Kidney tubule cell (primary cell): Measurements from ENCODE around the gene ARHGAP30.
A peak's percentile ranks its signal among the peaks of the same experiment; 100 is the strongest.
"Not testable (repeated sequence)": the region's sequence is repeated elsewhere in the genome, so short reads cannot be mapped to it uniquely, and the experiment has no call there.

Source experiments
- DNase-seq: peaks from one replicate; pipeline ENCODE4 v3.0.0-alpha.2; 2018; ENCODE audit warnings: low spot score

Gene ARHGAP30

DNA sequence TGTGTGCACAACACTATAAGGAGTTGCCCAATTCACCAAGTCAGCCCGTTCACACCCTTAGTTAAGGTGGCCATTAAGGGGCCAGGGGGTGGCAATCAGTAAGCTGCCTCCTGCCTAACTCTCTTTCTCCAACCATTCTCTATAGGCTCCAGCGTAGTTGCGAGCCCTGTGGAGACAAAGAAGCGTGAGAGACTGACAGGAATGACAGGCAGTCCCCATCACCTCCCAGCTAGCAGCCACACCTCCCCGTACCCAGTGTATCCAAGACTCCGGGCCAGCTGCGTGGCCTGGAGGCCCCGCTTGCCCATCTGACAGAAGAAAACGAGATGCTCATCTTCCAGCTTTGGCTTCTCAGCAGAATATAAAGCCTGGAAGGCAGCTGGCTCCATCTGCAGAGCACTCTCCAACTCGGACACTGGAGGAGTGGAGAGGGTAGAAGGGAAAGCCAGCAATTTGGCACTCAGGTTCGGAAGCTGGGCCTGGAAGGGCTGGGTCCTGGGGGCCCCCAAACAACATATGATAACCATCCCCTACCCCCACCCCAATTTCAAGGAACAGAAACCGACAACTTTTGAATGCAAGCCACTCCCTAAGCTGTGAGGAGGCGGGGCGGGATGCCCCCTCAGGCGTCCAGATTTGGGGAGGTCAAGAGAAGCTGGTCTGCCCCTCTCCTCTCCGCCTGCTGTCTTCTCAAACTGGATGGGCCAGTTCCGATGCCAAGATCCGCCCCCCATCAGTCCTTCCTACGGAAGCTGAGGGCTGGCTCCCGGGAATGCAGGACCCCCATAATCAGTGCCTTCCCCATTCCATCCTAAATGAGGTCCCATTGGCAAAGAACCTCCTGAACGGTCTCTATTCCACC lies 31.8 kb downstream of the ARHGAP30 start:
- no peak for DNase-seq

- DNase-seq: no peak
Measured at GRCh38 chr1:161033751-161034150, 35.9 kb downstream of the ARHGAP30 start.

DNA sequence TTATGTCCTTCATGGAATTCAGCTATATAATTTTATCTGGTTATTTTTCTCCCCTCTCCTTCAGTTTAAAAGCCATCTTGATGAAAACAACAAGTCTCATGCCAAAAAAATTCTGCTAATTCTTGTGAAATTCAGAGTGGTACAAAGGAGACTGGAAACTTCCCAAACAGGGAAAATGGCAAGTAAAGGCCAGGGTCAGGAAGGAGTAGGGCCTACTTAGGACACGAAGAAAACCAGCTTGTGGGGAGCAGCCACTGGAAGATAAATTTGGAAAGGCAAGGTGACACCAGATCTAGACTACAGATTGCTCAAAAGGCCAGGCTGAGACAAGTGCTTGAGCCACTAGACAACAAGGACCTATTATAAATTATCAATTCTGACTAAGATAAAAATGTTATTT lies 37.3 kb downstream of the ARHGAP30 start:
- DNase-seq: no peak

DNA sequence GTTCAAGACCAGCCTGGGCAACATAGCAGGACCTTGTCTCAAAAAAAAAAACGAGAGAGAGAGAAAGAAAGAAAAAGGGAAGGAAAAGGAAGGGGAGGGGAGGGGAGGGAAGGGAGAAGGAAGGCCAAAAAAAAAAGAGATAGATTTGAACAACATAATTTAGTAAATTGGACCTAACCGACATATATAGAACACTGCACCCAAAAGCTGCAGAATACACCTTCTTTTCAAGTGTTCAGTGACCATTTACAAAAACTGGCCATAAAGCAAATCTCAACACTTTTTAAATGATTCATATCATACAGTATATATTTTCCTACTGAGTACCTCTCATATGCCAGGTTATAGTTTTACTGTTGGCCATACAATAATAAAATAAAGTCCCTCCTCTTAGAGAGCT lies 37.8 kb downstream of the ARHGAP30 start:
- no peak for DNase-seq

GRCh38 chr1:161029466-161029865 lies 40.2 kb downstream of the ARHGAP30 start:
- DNase-seq: not testable (repeated sequence)

- not testable (repeated sequence) for DNase-seq
Measured at GRCh38 chr1:161026954-161027353, 42.7 kb downstream of the ARHGAP30 start.

GRCh38 chr1:161022432-161022831 lies 47.3 kb downstream of the ARHGAP30 start:
- DNase-seq: not testable (repeated sequence)

DNA sequence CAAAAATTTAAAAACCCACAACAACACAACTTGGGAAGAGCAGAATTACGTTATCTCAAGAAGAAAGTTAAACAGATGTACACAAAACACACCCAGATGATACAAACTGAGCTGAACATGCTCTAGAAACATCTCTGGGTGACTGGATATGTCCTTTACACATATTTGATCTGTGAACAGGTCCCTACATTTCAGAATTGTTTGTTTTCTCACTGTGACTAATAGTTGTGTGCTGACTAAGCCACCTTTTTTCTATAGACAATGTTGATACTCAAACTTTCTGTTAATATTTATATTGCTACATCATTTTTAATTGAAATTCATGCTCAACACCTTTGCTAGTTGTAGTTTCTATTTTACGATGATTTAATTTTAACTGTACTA lies 47.7 kb downstream of the ARHGAP30 start:
- peak; percentile 66 for DNase-seq

DNA sequence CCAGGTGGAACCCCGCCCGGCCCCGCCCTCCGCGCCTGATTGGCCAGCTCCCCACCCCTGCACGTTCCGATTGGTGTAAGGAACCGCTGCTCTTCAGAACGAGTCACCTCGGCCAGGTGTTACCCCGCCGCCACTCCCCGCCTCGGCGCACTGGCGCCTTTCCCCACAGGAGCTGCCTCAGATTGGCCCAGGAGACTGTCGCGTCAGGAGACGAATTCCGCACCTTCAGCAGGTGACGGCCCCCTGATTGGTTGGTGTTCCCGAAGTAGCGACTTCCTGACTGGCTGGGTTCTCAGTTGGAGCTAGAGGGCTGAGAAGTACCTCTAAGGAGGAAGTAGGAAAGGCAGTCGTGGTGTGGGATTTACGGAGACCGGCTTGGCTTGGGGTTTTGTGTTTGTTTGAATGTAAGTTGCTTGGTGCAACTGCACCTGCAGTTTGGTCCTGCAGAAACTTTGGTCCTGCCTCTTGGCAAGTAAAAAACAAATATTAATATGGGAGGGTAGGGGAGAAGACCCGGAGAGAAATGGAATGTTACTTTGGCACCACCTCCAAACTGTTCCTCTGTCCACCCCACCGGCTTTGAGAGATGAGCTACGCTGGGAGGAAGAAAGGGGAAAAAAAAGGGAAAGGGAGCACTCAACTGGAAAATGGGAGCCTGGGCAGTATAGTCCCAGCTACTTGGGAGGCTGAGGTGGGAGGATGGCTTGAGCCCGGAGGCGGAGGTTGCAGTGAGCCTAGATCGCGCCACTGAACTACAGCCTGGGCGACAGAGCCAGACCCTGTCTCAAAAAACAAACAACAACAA lies 48.3 kb downstream of the ARHGAP30 start:
- peak; percentile 99 for DNase-seq

- DNase-seq: peak; percentile 80
Measured at GRCh38 chr1:161020509-161021164, 49.1 kb downstream of the ARHGAP30 start, which contains the start of gene F11R. F11R (minus strand) TSS chr1:161021152; CDS start chr1:161021073, 79 bp downstream.

GRCh38 chr1:161019751-161020495 lies 49.8 kb downstream of the ARHGAP30 start:
- DNase-seq: peak; percentile 51

DNA sequence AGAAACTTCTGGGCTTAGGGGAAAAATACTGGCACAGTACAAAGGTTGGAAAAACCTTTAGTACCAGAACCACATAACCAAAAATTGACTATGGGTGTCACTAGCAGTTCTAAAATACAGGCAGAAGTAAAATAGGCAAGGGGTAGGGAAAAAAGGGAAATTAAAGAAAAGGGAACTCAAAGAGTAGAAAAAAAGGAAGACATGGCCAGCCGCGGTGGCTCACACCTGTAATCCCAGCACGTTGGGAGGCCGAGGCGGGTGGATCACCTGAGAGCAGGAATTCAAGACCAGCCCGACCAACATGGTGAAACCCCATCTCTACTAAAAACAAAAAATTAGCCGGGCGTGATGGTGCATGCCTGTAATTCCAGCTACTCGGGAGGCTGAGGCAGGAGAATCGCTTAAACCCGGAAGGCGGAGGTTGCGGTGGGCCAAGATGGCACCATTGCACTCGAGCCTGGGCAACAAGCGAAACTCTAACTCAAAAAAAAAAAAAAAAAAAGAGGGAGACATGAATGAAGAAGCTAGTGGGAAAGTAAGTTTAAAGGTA lies 50.5 kb downstream of the ARHGAP30 start:
- not testable (repeated sequence) for DNase-seq

DNA sequence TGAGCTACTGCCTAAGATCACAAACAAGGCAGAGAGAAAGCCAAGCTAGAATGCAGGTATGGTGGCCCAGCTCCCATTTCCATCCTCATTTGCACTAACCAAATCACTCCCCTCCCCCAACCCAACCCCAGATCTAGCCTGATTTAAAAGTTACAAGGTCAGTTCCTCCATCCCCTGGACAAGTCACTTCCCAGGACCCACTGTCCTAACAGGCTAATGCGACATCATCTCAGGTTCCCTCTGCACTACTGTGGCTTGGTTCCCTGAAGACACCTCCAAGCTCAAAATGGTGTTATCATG lies 51.1 kb downstream of the ARHGAP30 start:
- DNase-seq: no peak

DNA sequence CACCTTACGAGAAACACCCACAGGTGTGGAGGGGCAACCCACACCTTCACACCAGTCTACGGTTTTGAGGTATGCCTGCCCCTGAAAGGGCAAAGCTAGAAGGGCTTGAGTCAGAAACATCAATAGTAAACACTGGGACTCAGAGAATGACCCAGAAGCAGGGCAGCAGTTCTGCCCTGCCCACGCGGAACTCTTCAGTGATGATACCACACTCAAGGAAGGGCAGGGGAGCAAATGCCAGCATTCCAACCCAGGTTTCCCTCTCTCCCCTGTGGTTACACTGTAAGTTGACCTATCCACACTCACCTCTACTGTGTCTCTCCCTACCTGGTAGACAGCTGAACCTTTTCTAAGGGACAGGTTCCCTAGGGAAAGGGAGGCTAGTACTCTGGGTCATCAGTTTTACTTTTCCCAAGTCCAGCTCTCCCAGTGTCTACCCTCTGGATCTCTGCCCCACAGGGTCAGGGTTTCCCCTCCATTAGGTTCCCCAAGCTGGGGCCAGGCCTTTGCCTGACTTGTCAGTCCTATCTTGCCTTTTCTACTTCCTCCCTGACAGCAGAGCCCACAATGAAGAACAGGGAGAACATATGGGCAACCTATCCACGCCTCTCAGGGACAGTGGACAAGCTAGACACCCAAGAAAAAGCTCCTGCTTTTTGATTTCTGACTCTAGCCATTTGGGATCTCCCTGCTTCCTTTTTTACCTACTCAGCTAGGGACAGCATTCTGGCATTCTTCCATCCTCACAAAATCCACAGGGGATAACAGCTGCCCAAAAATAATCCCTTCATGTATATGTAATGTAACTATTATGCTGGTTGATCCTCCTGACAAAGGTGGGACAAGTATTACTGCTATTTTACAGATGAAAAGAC lies 51.7 kb downstream of the ARHGAP30 start:
- peak; percentile 52 for DNase-seq

- not testable (repeated sequence) for DNase-seq
Measured at GRCh38 chr1:161017181-161017580, 52.5 kb downstream of the ARHGAP30 start.

GRCh38 chr1:161016683-161017082 lies 53.0 kb downstream of the ARHGAP30 start:
- DNase-seq: peak; percentile 77

- DNase-seq: peak; percentile 84
Measured at GRCh38 chr1:161013488-161014230, 56.0 kb downstream of the ARHGAP30 start.

- DNase-seq: peak; percentile 30
Measured at GRCh38 chr1:161013131-161013487, 56.6 kb downstream of the ARHGAP30 start.

DNA sequence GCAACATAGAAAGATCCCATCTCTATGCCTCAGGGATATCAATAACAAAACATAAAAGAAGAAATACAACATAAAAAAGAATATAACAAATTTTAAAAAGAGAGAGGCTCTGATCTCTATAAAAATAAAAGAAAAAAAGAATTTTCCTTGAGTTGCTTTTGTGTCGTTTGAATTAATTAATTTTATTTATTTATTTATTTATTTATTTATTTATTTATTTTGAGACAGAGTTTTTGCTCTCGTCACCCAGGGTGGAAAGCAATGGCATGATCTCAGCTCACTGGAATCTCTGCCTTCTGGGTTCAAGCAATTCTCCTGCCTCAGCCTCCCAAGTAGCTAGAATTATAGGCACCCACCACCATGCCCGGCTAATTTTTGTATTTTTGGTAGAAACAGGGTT lies 57.3 kb downstream of the ARHGAP30 start:
- no peak for DNase-seq
